MM.1S (cell line): ENCODE data around the gene HMG20A.
A peak's percentile ranks its signal among the peaks of the same experiment; 100 is the strongest.

Source experiments
- DNase-seq: peaks from one replicate; pipeline ENCODE4 v3.0.0-alpha.2; 2015
- H2AFZ ChIP-seq: fragments of 300-600 bp; sonication (generic); 2 replicates; pipeline ENCODE4 v1.6.0; 2016; ENCODE audit warnings: antibody characterized with exemption, low read length
- H3F3A ChIP-seq: fragments of 300-600 bp; sonication (generic); 2 replicates; pipeline ENCODE4 v1.6.1; 2016; ENCODE audit warnings: mild to moderate bottlenecking, antibody characterized with exemption, low read length, moderate library complexity, mixed read lengths; ENCODE audit not compliant: insufficient read depth
- H3K27ac ChIP-seq: fragments of 300-600 bp; sonication (generic); 2 replicates; pipeline ENCODE4 v1.5.1; 2016; ENCODE audit warnings: mild to moderate bottlenecking, low read length
- H3K27me3 ChIP-seq: fragments of 300-600 bp; sonication (generic); replicated peaks from 2 replicates; pipeline ENCODE4 v1.6.0; 2016; ENCODE audit warnings: low read length; ENCODE audit not compliant: insufficient read depth
- H3K36me3 ChIP-seq: fragments of 300-600 bp; sonication (generic); replicated peaks from 2 replicates; pipeline ENCODE4 v1.6.1; 2016; ENCODE audit warnings: mild to moderate bottlenecking, low read length, mixed read lengths; ENCODE audit not compliant: insufficient read depth
- H3K4me1 ChIP-seq: fragments of 300-600 bp; sonication (generic); 2 replicates; pipeline ENCODE4 v1.6.1; 2016; ENCODE audit warnings: low read length, mixed read lengths
- H3K4me2 ChIP-seq: fragments of 300-600 bp; sonication (generic); 2 replicates; pipeline ENCODE4 v1.6.0; 2016; ENCODE audit warnings: low read depth, low read length
- H3K4me3 ChIP-seq: fragments of 300-600 bp; sonication (generic); 2 replicates; pipeline ENCODE4 v1.5.1; 2016; ENCODE audit warnings: low read length, mixed read lengths
- H3K79me2 ChIP-seq: fragments of 300-600 bp; sonication (generic); 2 replicates; pipeline ENCODE4 v1.6.1; 2016; ENCODE audit warnings: mixed run types, low read length, mixed read lengths
- H3K9ac ChIP-seq: fragments of 300-600 bp; sonication (generic); 2 replicates; pipeline ENCODE4 v1.6.1; 2016; ENCODE audit warnings: low read length, mixed read lengths
- H3K9me2 ChIP-seq: fragments of 300-600 bp; sonication (generic); replicated peaks from 2 replicates; pipeline ENCODE4 v1.6.1; 2016; ENCODE audit warnings: mild to moderate bottlenecking, low read length, mixed read lengths; ENCODE audit not compliant: insufficient read depth
- H3K9me3 ChIP-seq: fragments of 300-600 bp; sonication (generic); replicated peaks from 2 replicates; pipeline ENCODE4 v1.6.1; 2016; ENCODE audit warnings: mild to moderate bottlenecking, low read length, mixed read lengths; ENCODE audit not compliant: insufficient read depth
- H4K20me1 ChIP-seq: fragments of 300-600 bp; sonication (generic); 2 replicates; pipeline ENCODE4 v1.6.1; 2016; ENCODE audit warnings: mild to moderate bottlenecking, low read length, moderate library complexity, mixed read lengths; ENCODE audit not compliant: insufficient read depth
- CTCF ChIP-seq: fragments of 300-600 bp; sonication (generic); IDR thresholded peaks from 2 replicates; pipeline ENCODE4 v1.5.1; 2016; ENCODE audit warnings: antibody characterized with exemption, low read length, mixed read lengths
- EZH2 ChIP-seq: fragments of 300-600 bp; sonication (generic); optimal IDR thresholded peaks from 2 replicates; pipeline ENCODE3; 2017; ENCODE audit warnings: low read depth, mild to moderate bottlenecking, antibody characterized with exemption, low read length, mixed read lengths
- EZH2phosphoT487 ChIP-seq: fragments of 300-600 bp; sonication (generic); IDR thresholded peaks from 2 replicates; pipeline ENCODE4 v1.6.1; 2018; ENCODE audit warnings: antibody characterized with exemption, low read length

HMG20A gene

GRCh38 chr15:77417602-77418001 lies 3.1 kb upstream of the HMG20A start:
- H3K27me3 ChIP-seq = no peaks in the 10 kb centered on the region
- no peak overlapping the region for H3K27ac ChIP-seq
- TF ChIP-seq CTCF (no peak), EZH2 (no peak), EZH2phosphoT487 (no peak)
- 0 out of 2 replicates have a peak, but pooled peaks cover 6% of the 10 kb centered on the region for H4K20me1 ChIP-seq
- no peak overlapping the region for H3K9ac ChIP-seq
- no peaks in the 10 kb centered on the region; the same call in 1 of the 2 replicates for H3F3A ChIP-seq
- H3K36me3 ChIP-seq = no peaks in the 10 kb centered on the region
- DNase-seq = no peak
- H3K4me1 ChIP-seq = peaks cover 17% of the 10 kb centered on the region
- no peak overlapping the region for H2AFZ ChIP-seq
- H3K4me3 ChIP-seq = no peak overlapping the region
- H3K9me2 ChIP-seq = no peaks in the 10 kb centered on the region
- H3K9me3 ChIP-seq = no peaks in the 10 kb centered on the region
- H3K4me2 ChIP-seq = no peak overlapping the region
- peaks cover 82% of the 10 kb centered on the region for H3K79me2 ChIP-seq

GRCh38 chr15:77418391-77418965 lies 2.2 kb upstream of the HMG20A start:
- H3K27ac ChIP-seq = no peak overlapping the region
- H3K27me3 ChIP-seq = no peaks in the 10 kb centered on the region
- peak overlapping the region; percentile 78 for H3K4me2 ChIP-seq
- peaks cover 17% of the 10 kb centered on the region for H3K4me1 ChIP-seq
- H3K79me2 ChIP-seq = peaks cover 84% of the 10 kb centered on the region
- DNase-seq = no peak
- peak overlapping the region; percentile 85; the same call in 1 of the 2 replicates for H3K9ac ChIP-seq
- H4K20me1 ChIP-seq = 0 out of 2 replicates have a peak, but pooled peaks cover 6% of the 10 kb centered on the region
- H3K36me3 ChIP-seq = no peaks in the 10 kb centered on the region
- no peaks in the 10 kb centered on the region for H3K9me2 ChIP-seq
- no peaks in the 10 kb centered on the region; the same call in 1 of the 2 replicates for H3F3A ChIP-seq
- TF ChIP-seq EZH2phosphoT487 = no peak
- no peak for TF ChIP-seq CTCF
- TF ChIP-seq EZH2 = no peak
- H3K4me3 ChIP-seq = peak overlapping the region; percentile 90
- no peak overlapping the region for H2AFZ ChIP-seq
- no peaks in the 10 kb centered on the region for H3K9me3 ChIP-seq

GRCh38 chr15:77418966-77419835 lies 1.5 kb upstream of the HMG20A start:
- H3K4me1 ChIP-seq = peaks cover 17% of the 10 kb centered on the region
- H3K9ac ChIP-seq = peak overlapping the region; percentile 85
- peak overlapping the region; percentile 78 for H3K4me2 ChIP-seq
- peak overlapping the region; percentile 90 for H3K4me3 ChIP-seq
- H3F3A ChIP-seq = no peaks in the 10 kb centered on the region; the same call in 1 of the 2 replicates
- peak overlapping the region; percentile 60; the same call in 1 of the 2 replicates for H3K27ac ChIP-seq
- no peaks in the 10 kb centered on the region for H3K27me3 ChIP-seq
- TF ChIP-seq EZH2phosphoT487 (no peak), CTCF (peak; percentile 19; the same call in 1 of the 2 replicates)
- peaks cover 85% of the 10 kb centered on the region for H3K79me2 ChIP-seq
- DNase-seq = peak; percentile 34
- H4K20me1 ChIP-seq = 0 out of 2 replicates have a peak, but pooled peaks cover 6% of the 10 kb centered on the region
- H3K9me3 ChIP-seq = no peaks in the 10 kb centered on the region
- H3K36me3 ChIP-seq = no peaks in the 10 kb centered on the region
- H2AFZ ChIP-seq = peak overlapping the region; percentile 35
- H3K9me2 ChIP-seq = no peaks in the 10 kb centered on the region
